Breast epithelium (tissue), 3 donors: ENCODE results near the gene THBS4.

Experiments
- POLR2AphosphoS5 ChIP-seq, 3 donors: sonication (generic); formaldehyde crosslinking; IDR thresholded peaks; one replicate each; pipeline ENCODE4 v1.6.1; 2017; ENCODE audit warnings: antibody characterized with exemption in 3 of 3
- TF ChIP-seq, protein P1 (sequence below), 3 donors: fragments of 450-650 bp; IDR thresholded peaks; one replicate each; pipeline ENCODE4 v1.5.1; 2016 to 2017; ENCODE audit warnings: antibody characterized with exemption in 3 of 3, mild to moderate bottlenecking in 3 of 3, moderate library complexity in 3 of 3

- TF ChIP-seq, protein P1, sequence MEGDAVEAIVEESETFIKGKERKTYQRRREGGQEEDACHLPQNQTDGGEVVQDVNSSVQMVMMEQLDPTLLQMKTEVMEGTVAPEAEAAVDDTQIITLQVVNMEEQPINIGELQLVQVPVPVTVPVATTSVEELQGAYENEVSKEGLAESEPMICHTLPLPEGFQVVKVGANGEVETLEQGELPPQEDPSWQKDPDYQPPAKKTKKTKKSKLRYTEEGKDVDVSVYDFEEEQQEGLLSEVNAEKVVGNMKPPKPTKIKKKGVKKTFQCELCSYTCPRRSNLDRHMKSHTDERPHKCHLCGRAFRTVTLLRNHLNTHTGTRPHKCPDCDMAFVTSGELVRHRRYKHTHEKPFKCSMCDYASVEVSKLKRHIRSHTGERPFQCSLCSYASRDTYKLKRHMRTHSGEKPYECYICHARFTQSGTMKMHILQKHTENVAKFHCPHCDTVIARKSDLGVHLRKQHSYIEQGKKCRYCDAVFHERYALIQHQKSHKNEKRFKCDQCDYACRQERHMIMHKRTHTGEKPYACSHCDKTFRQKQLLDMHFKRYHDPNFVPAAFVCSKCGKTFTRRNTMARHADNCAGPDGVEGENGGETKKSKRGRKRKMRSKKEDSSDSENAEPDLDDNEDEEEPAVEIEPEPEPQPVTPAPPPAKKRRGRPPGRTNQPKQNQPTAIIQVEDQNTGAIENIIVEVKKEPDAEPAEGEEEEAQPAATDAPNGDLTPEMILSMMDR (IDR thresholded peaks at IDR 0.05) = no peak
- TF ChIP-seq POLR2AphosphoS5 (IDR thresholded peaks at IDR 0.05) = no peak
Measured at GRCh38 chr5:80069918-80070318, 34.8 kb downstream of the THBS4 start.
